Endothelial cell of umbilical vein (primary cell): ENCODE data around the gene ADAMTSL2. TPM values are rescaled to one million over a fixed set of nuclear protein-coding genes. Genes with fewer than 3 reads are reported as not detected.

Experiments used
- BruUV-seq: library from RNA; stranded (reverse); fragments of 400-500 nt; replicated peaks from 2 replicates; lab custom pipeline; 2021; lab: Mats Ljungman, UMichigan
- CTCF ChIA-PET: fragments of 300-600, 350-600 bp; sonication (Branson Sonifier 250); formaldehyde crosslinking; loops from one replicate; lab custom pipeline; 2021; ENCODE audit warnings: antibody characterized with exemption, inconsistent platforms; lab: Charles Lee
- POLR2A ChIA-PET: fragments of 300-600, 350-600 bp; sonication (Branson Sonifier 250); formaldehyde crosslinking; loops from one replicate; lab custom pipeline; 2021; ENCODE audit warnings: antibody characterized with exemption, inconsistent platforms; lab: Charles Lee
- DNase-seq: peaks from one replicate; pipeline ENCODE4 v3.0.0-alpha.2; 2011; ENCODE audit warnings: low read depth, low spot score
- FAIRE-seq: peaks from 2 replicates; lab custom pipeline; 2011; peaks lifted over from hg19 to GRCh38; lab: Jason Lieb, UNC
- H2AFZ ChIP-seq: 2 replicates; pipeline ENCODE4 v1.6.0; 2012; ENCODE audit warnings: low read depth, low read length, control low read depth, inconsistent platforms
- H3K27ac ChIP-seq: 2 replicates; pipeline ENCODE4 v1.5.1; 2011; ENCODE audit warnings: low read depth, mild to moderate bottlenecking, control low read depth, low read length, moderate library complexity; ENCODE audit not compliant: insufficient read depth
- H3K27me3 ChIP-seq, 2 experiments: 2 replicates each; pipeline versions ENCODE4 v1.6.0 to v1.6.1; 2011; ENCODE audit warnings: low read length in 2 of 2, mixed read lengths in 1 of 2; ENCODE audit not compliant: control insufficient read depth in 2 of 2, insufficient read depth in 2 of 2
- H3K36me3 ChIP-seq, 2 experiments: 2 replicates in 1 of 2; 3 replicates in 1 of 2; pipeline ENCODE4 v1.5.1; 2011; ENCODE audit warnings: low read length in 2 of 2, mild to moderate bottlenecking in 1 of 2, moderate library complexity in 1 of 2; ENCODE audit not compliant: control insufficient read depth in 2 of 2, insufficient read depth in 2 of 2; ENCODE audit errors: extremely low read depth in 1 of 2
- H3K4me1 ChIP-seq: 3 replicates; pipeline ENCODE4 v1.5.1; 2011; ENCODE audit warnings: mild to moderate bottlenecking, low read length; ENCODE audit not compliant: control insufficient read depth, insufficient read depth; ENCODE audit errors: extremely low read depth
- H3K4me2 ChIP-seq: 2 replicates; pipeline ENCODE4 v1.6.1; 2011; ENCODE audit warnings: low read length, control low read depth, mixed read lengths; ENCODE audit not compliant: insufficient read depth
- H3K4me3 ChIP-seq, 3 experiments: fragments of 200-600 bp in 1 of 3; sonication (generic), shearing (Covaris generic) in 1 of 3; replicated peaks in 1 of 3; 2 replicates each; pipeline ENCODE4 v1.5.1; 2011 to 2016; ENCODE audit warnings: control low read depth in 3 of 3, low read length in 3 of 3, mild to moderate bottlenecking in 2 of 3, inconsistent platforms in 1 of 3, low read depth in 1 of 3, moderate library complexity in 1 of 3; ENCODE audit not compliant: insufficient read depth in 1 of 3
- H3K79me2 ChIP-seq: 2 replicates; pipeline ENCODE4 v1.6.0; 2012; ENCODE audit warnings: low read length, inconsistent platforms; ENCODE audit not compliant: control insufficient read depth, insufficient read depth
- H3K9ac ChIP-seq: replicated peaks from 2 replicates; pipeline ENCODE3; 2011; ENCODE audit warnings: low read length, control low read depth; ENCODE audit not compliant: insufficient read depth; ENCODE audit errors: extremely low read depth
- H3K9me1 ChIP-seq: replicated peaks from 3 replicates; pipeline ENCODE4 v1.6.0; 2011; ENCODE audit warnings: mild to moderate bottlenecking, low read length; ENCODE audit not compliant: control insufficient read depth, insufficient read depth; ENCODE audit errors: extremely low read depth
- H3K9me3 ChIP-seq: replicated peaks from 2 replicates; pipeline ENCODE4 v1.5.1; 2012; ENCODE audit warnings: low read length, inconsistent platforms; ENCODE audit not compliant: control insufficient read depth, insufficient read depth
- H4K20me1 ChIP-seq: replicated peaks from 2 replicates; pipeline ENCODE3; 2011; ENCODE audit warnings: mild to moderate bottlenecking, low read length; ENCODE audit not compliant: control insufficient read depth, insufficient read depth; ENCODE audit errors: extremely low read depth
- CTCF ChIP-seq, 2 donors: IDR thresholded peaks; 1 replicate in 1 of 2; 2 replicates in 1 of 2; pipeline ENCODE4 v1.5.1; 2011; ENCODE audit warnings: low read length in 2 of 2, mild to moderate bottlenecking in 2 of 2, moderate library complexity in 2 of 2, control low read depth in 1 of 2, inconsistent platforms in 1 of 2, low read depth in 1 of 2; ENCODE audit not compliant: insufficient read depth in 1 of 2; ENCODE audit errors: extremely low read depth in 1 of 2
- EZH2 ChIP-seq: IDR thresholded peaks from 2 replicates; pipeline ENCODE4 v1.6.1; 2012; ENCODE audit warnings: borderline replicate concordance, low read depth, mild to moderate bottlenecking, moderate library complexity, low read length, inconsistent platforms; ENCODE audit not compliant: severe bottlenecking
- FOS ChIP-seq: IDR thresholded peaks from 2 replicates; pipeline ENCODE4 v1.6.1; 2011; ENCODE audit warnings: mild to moderate bottlenecking, low read length, moderate library complexity, borderline replicate concordance; ENCODE audit not compliant: insufficient read depth
- GATA2 ChIP-seq: IDR thresholded peaks from 2 replicates; pipeline ENCODE4 v1.7.0; 2011; ENCODE audit warnings: low read depth, mild to moderate bottlenecking, moderate library complexity, mixed read lengths, low read length; ENCODE audit not compliant: insufficient read length, insufficient read depth
- JUN ChIP-seq: IDR thresholded peaks from 2 replicates; pipeline ENCODE4 v1.6.1; 2011; ENCODE audit warnings: borderline replicate concordance, low read depth; ENCODE audit not compliant: insufficient read length, insufficient read depth
- MYC ChIP-seq: IDR thresholded peaks from one replicate; pipeline ENCODE4 v1.6.1; 2011; ENCODE audit warnings: mild to moderate bottlenecking, low read depth, low read length
- POLR2A ChIP-seq: IDR thresholded peaks from 2 replicates; pipeline ENCODE4 v1.6.1; 2012; ENCODE audit warnings: low read depth, mild to moderate bottlenecking, control low read depth, low read length
- POLR2AphosphoS5 ChIP-seq: IDR thresholded peaks from 2 replicates; pipeline ENCODE4 v1.6.1; 2012; ENCODE audit warnings: low read depth, mild to moderate bottlenecking, control low read depth, low read length, moderate library complexity; ENCODE audit not compliant: insufficient read depth
- dilution Hi-C: fragments of 300-500 bp; cut with MboI; formaldehyde crosslinking; loops from one replicate; pipeline ENCODE4 v1.15.0; 2019; ENCODE audit warnings: low sequenced_read_pairs; ENCODE audit not compliant: extremely low pct_ligation_motif_present
- intact Hi-C: fragments of 100-400 bp; cut with micrococcal nuclease; formaldehyde crosslinking; loops from one replicate; pipeline ENCODE4 v1.10.0; 2022
- polyA plus RNA-seq, 4 experiments: library from polyadenylated mRNA; depleted of rRNA in 3 of 4; stranded (reverse) in 3 of 4; unstranded in 1 of 4; fragments of >200 nt; gene quantifications; 2 replicates each; pipeline versions ENCODE4 v1.2.1 to v1.2.3, GENCODE V29; 2011 to 2012; ENCODE audit warnings: missing spikeins in 1 of 4
- total RNA-seq: library from RNA; stranded (reverse); gene quantifications from 2 replicates; pipeline ENCODE4 v1.2.3, GENCODE V29; 2021
- TF ChIP-seq, protein P1 (sequence below): IDR thresholded peaks from 2 replicates; pipeline ENCODE4 v1.6.1; 2011; ENCODE audit not compliant: insufficient read depth, insufficient read length

ADAMTSL2 gene
- total and polyA plus RNA-seq, 2 donors (not counting 3 experiments of a cell fraction or from before 2014, with no cell fraction given) = not detected

GRCh38 chr9:133579601-133580418, 45.3 kb downstream of the ADAMTSL2 start:
- POLR2A ChIA-PET = no interaction called here
- Histone ChIP-seq H3K79me2 (no peaks in the 10 kb centered on the region), H3K27me3 (peaks cover 0 to 2% of the 10 kb centered on the region in 2 experiments), H4K20me1 (no peaks in the 10 kb centered on the region), H3K4me1 (peaks cover 2% of the 10 kb centered on the region), H3K4me3 (no peak overlapping the region), H2AFZ (no peak overlapping the region), H3K9me3 (no peaks in the 10 kb centered on the region), H3K4me2 (no peak overlapping the region), H3K36me3 (no peaks in the 10 kb centered on the region), H3K27ac (no peak overlapping the region), H3K9me1 (no peaks in the 10 kb centered on the region), H3K9ac (no peak overlapping the region)
- dilution Hi-C loops = no loop called here
- no peak for FAIRE-seq
- no TSS peak for BruUV-seq
- no peak for DNase-seq
- CTCF ChIA-PET = no interaction called here
- intact Hi-C loops = no loop called here
- TF ChIP-seq MYC = no peak
- no peak for TF ChIP-seq CTCF (IDR thresholded peaks at IDR 0.05; ENCODE audit: extremely low read depth in 1 of 2, insufficient read depth in 1 of 2, low read depth in 1 of 2, low read length in 2 of 2)
- no peak for TF ChIP-seq EZH2
- TF ChIP-seq POLR2AphosphoS5 = no peak
- no peak for TF ChIP-seq GATA2
- TF ChIP-seq, protein P1, sequence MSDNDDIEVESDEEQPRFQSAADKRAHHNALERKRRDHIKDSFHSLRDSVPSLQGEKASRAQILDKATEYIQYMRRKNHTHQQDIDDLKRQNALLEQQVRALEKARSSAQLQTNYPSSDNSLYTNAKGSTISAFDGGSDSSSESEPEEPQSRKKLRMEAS = no peak
- TF ChIP-seq JUN = no peak
- TF ChIP-seq FOS = no peak
- no peak for TF ChIP-seq POLR2A
